Left lung (tissue), 10 donors: ENCODE results near the gene NKD2. TPM values are rescaled to one million over a fixed set of nuclear protein-coding genes. Genes with fewer than 3 reads are reported as not detected.
A peak's percentile ranks its signal among the peaks of the same experiment; 100 is the strongest.

Experiments used
- ATAC-seq: fragments of 200-7000 bp; cut with Tn5 transposase; one replicate; pipeline ENCODE4 v1.9.1; 2020; ENCODE audit warnings: moderate library complexity
- DNase-seq, 4 donors: peaks; one replicate each; pipeline ENCODE4 v3.0.0-alpha.2; 2013 to 2020
- H3K27ac ChIP-seq, 2 donors: fragments of 200-600 bp; sonication (generic) in 1 of 2; one replicate each; pipeline versions ENCODE4 v1.5.0 to v1.8.0; 2020 to 2021
- H3K27me3 ChIP-seq, 2 donors: fragments of 200-600 bp; sonication (generic) in 1 of 2; one replicate each; pipeline versions ENCODE4 v1.5.0 to v1.8.0; 2020 to 2021
- H3K36me3 ChIP-seq, 2 donors: fragments of 200-600 bp; sonication (generic) in 1 of 2; one replicate each; pipeline versions ENCODE4 v1.5.0 to v1.8.0; 2020 to 2021
- H3K4me1 ChIP-seq, 2 donors: fragments of 200-600 bp; one replicate each; pipeline ENCODE4 v1.8.0; 2021
- H3K4me3 ChIP-seq, 2 donors: fragments of 200-600 bp; sonication (generic) in 1 of 2; one replicate each; pipeline versions ENCODE4 v1.5.0 to v1.8.0; 2020 to 2021; ENCODE audit warnings: mild to moderate bottlenecking in 1 of 2
- H3K9me3 ChIP-seq, 2 donors: fragments of 200-600 bp; sonication (generic) in 1 of 2; one replicate each; pipeline versions ENCODE4 v1.5.0 to v1.8.0; 2020 to 2021
- intact Hi-C, 2 donors: fragments of 100-400 bp; cut with DNase I; formaldehyde crosslinking; loops; one replicate each; pipeline versions ENCODE4 v1.11.2 to v1.14.2; 2022
- polyA plus RNA-seq, 6 donors: library from polyadenylated mRNA; unstranded; fragments of 120-200 nt; gene quantifications; one replicate each; pipeline ENCODE4 v1.2.1, GENCODE V29; 2013; ENCODE audit not compliant: insufficient read length in 6 of 6
- total RNA-seq, 2 donors: library from RNA; stranded (reverse); fragmentation: NEBNext Ultra II Directional; extraction: Animal tissue kit (Norgen Biotek cat#: 25700); gene quantifications; one replicate each; pipeline ENCODE4 v1.2.1, GENCODE V29; 2021
- TF ChIP-seq, protein P1 (sequence below), 2 donors: fragments of 200-600 bp; sonication (generic) in 1 of 2; IDR thresholded peaks; one replicate each; pipeline versions ENCODE4 v1.5.0 to v1.8.0; 2021; ENCODE audit warnings: antibody characterized with exemption in 2 of 2
- donor health status: DM: no; HTN: yes; CAD: no.
- donor health status: DM: no; HTN: no; CAD: no.

The NKD2 gene
- total and polyA plus RNA-seq, 8 donors: 6.3 to 61.5 (median 10.3) TPM

DNA sequence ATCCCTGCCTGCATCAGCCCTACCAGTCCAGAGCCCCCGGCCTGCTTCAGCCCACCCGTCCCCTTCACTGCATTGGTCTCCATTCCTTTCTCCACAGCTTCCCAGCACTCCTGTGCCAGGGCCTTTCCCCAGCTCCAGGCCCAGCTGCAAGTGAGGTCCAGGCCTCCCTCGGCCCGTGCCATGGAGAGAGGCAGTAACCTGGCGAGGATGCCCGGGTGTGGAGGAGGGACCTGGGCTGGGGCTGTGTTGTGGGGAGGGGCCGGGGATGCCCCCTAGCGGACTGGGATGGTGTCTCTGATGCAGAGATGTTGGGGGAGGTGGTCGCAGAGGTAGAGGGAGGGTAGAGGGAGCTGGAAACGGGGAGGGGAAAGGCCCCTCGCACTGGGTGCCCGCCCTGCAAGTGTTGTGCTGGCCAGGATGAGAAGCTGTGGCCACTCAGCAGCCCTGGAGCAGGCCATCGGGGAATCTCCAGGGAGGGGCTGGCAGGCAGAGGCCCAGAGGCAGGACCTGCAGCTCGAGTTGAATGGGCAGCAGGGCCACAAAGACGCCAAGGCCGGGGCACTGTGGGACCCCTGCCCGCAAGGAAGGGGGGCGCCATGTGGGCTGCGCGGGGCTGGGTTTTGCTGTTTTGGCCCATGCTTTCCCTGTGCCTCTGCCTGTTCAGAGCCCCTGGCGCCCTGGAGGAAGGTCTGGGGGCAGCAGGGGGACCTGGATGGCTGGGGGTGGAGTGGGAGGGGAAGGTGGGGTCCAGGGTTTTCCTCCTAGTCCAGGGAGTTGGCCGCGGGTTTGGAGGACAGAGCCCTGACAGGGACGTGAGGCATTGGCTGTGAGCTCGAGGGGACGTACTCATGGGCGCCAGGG is 26.0 kb upstream of the NKD2 start:
- H3K27me3 ChIP-seq: peaks cover 0 to 9% of the 10 kb centered on the region in 2 donors
- intact Hi-C loops: no loop called here
- no peaks in the 10 kb centered on the region for H3K36me3 ChIP-seq
- no peak overlapping the region for H3K4me3 ChIP-seq
- peak in 2 of 4 donors; percentile 30 to 65 for DNase-seq
- no peak overlapping the region for H3K27ac ChIP-seq
- H3K9me3 ChIP-seq: no peaks in the 10 kb centered on the region
- TF ChIP-seq, protein P1, sequence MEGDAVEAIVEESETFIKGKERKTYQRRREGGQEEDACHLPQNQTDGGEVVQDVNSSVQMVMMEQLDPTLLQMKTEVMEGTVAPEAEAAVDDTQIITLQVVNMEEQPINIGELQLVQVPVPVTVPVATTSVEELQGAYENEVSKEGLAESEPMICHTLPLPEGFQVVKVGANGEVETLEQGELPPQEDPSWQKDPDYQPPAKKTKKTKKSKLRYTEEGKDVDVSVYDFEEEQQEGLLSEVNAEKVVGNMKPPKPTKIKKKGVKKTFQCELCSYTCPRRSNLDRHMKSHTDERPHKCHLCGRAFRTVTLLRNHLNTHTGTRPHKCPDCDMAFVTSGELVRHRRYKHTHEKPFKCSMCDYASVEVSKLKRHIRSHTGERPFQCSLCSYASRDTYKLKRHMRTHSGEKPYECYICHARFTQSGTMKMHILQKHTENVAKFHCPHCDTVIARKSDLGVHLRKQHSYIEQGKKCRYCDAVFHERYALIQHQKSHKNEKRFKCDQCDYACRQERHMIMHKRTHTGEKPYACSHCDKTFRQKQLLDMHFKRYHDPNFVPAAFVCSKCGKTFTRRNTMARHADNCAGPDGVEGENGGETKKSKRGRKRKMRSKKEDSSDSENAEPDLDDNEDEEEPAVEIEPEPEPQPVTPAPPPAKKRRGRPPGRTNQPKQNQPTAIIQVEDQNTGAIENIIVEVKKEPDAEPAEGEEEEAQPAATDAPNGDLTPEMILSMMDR (IDR thresholded peaks at IDR 0.05): no peak
- H3K4me1 ChIP-seq: no peaks in the 10 kb centered on the region
- no peak for ATAC-seq

DNA sequence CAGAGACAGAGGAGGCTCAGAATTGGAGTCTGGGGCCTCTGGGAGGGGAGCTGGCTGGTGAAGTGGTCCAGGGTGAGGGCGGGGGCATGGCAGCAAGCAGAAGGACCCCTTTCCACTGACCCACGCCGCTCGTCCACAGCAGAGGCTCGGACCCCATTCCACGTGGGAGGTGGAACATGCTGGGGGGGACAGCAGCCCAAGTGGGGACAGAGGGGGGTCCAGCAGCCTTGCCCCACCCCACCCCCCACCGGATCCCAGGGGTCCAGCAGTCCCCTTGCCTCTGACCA is 25.4 kb upstream of the NKD2 start:
- Histone ChIP-seq H3K4me3 (no peak overlapping the region), H3K36me3 (no peaks in the 10 kb centered on the region), H3K27ac (no peak overlapping the region), H3K27me3 (peaks cover 0 to 9% of the 10 kb centered on the region in 2 donors), H3K9me3 (no peaks in the 10 kb centered on the region), H3K4me1 (no peaks in the 10 kb centered on the region)
- ATAC-seq: no peak
- intact Hi-C loops: no loop called here
- peak in 2 of 4 donors; percentile 31 to 35 for DNase-seq
- TF ChIP-seq, protein P1 (IDR thresholded peaks at IDR 0.05): no peak

DNA sequence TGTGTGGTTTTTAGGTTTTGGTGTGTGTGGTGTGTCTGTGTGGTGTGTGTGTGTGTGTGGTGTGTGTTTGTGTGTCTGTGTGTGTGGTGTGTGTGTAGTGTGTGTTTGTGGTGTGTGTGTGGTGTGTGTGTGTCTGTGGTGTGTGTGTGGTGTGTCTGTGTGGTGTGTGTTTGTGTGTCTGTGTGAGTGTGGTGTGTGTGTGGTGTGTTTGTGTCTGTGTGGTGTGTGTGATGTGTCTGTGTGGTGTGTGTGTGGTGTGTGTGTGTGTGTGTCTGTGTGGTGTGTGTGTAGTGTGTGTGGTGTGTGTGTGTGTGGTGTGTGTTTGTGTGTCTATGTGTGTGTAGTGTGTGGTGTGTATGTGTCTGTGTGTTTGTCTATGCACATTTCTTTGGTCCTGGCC is 25.0 kb upstream of the NKD2 start:
- Histone ChIP-seq H3K4me1 (no peaks in the 10 kb centered on the region), H3K27me3 (peaks cover 0 to 10% of the 10 kb centered on the region in 2 donors), H3K4me3 (no peak overlapping the region), H3K9me3 (no peaks in the 10 kb centered on the region), H3K27ac (no peak overlapping the region), H3K36me3 (no peaks in the 10 kb centered on the region)
- intact Hi-C loops: no loop called here
- DNase-seq (no peak), ATAC-seq (no peak)
- TF ChIP-seq, protein P1 (IDR thresholded peaks at IDR 0.05): no peak

DNA sequence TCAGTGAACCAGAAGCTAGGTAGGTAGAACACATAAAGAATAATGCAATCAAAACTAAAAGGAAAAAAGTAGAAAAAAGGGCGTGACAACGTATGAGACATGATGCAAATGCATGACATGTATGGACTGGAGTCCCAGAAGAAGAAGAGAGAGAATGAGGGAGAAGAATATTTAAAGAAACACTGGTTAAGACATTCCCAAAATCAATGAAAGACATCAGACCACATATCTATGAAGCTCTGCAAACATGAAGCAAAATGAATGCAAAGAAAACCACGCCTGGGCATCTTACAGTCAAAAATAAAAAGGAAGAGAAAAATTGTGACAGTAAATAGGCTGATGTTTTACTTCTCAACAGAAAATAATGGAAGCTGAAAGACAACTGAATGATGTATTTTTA is 23.8 kb upstream of the NKD2 start:
- DNase-seq (no peak), ATAC-seq (no peak)
- Histone ChIP-seq H3K4me1 (peaks cover 0 to 5% of the 10 kb centered on the region in 2 donors), H3K27ac (no peak overlapping the region), H3K9me3 (no peaks in the 10 kb centered on the region), H3K4me3 (no peak overlapping the region), H3K36me3 (no peaks in the 10 kb centered on the region), H3K27me3 (peaks cover 0 to 22% of the 10 kb centered on the region in 2 donors)
- intact Hi-C loops: no loop called here
- TF ChIP-seq, protein P1 (IDR thresholded peaks at IDR 0.05): no peak

DNA sequence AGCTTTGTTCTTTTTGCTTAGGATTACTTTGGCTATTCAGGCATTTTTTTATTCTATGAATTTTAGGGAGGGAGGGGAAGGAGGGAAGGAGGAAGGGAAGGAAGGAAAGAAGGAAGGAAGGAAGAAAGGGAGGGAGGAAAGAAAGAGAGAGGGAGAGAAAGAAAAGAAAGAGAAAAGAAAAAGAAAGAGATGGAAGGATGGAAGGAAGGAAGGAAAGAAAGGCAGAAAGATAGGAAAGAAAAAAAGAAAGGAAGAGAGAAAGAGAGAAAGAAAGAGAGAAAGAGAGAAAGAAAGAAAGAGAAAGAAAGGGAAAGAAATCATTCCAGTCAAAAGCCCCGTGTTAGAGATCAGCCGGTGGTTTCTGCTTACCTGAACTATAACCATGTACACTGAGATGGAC is 20.8 kb upstream of the NKD2 start:
- intact Hi-C loops: no loop called here
- H3K36me3 ChIP-seq: no peaks in the 10 kb centered on the region
- H3K9me3 ChIP-seq: no peaks in the 10 kb centered on the region
- DNase-seq (no peak), ATAC-seq (no peak)
- no peak overlapping the region for H3K27ac ChIP-seq
- H3K4me1 ChIP-seq: peaks cover 7 to 8% of the 10 kb centered on the region in 2 donors
- no peak overlapping the region for H3K4me3 ChIP-seq
- TF ChIP-seq, protein P1 (IDR thresholded peaks at IDR 0.05): no peak
- H3K27me3 ChIP-seq: peaks cover 0 to 38% of the 10 kb centered on the region in 2 donors
